Skeletal muscle tissue (tissue), 4 donors: ENCODE measurements around the gene CMTM7. TPM values are rescaled to one million over a fixed set of nuclear protein-coding genes. Genes with fewer than 3 reads are reported as not detected.

Experiments
- H3K27ac ChIP-seq: one replicate; pipeline ENCODE4 v1.7.0; 2013; ENCODE audit warnings: mild to moderate bottlenecking, low read depth, low read length, inconsistent platforms
- H3K27me3 ChIP-seq, 3 donors: one replicate each; pipeline ENCODE4 v1.7.0; 2013; ENCODE audit warnings: low read length in 3 of 3; ENCODE audit not compliant: control insufficient read depth in 3 of 3, insufficient read depth in 3 of 3
- H3K36me3 ChIP-seq, 3 donors: one replicate each; pipeline ENCODE4 v1.7.0; 2013; ENCODE audit warnings: low read length in 3 of 3; ENCODE audit not compliant: control insufficient read depth in 3 of 3, insufficient read depth in 3 of 3
- H3K4me1 ChIP-seq, 3 donors: one replicate each; pipeline ENCODE4 v1.7.0; 2013; ENCODE audit warnings: low read length in 3 of 3, mild to moderate bottlenecking in 3 of 3; ENCODE audit not compliant: control insufficient read depth in 3 of 3, insufficient read depth in 3 of 3
- H3K4me3 ChIP-seq, 3 donors: one replicate each; pipeline ENCODE4 v1.7.0; 2013; ENCODE audit warnings: low read length in 3 of 3
- H3K9ac ChIP-seq, 3 donors: one replicate each; pipeline ENCODE4 v1.7.0; 2013; ENCODE audit warnings: low read length in 3 of 3, mild to moderate bottlenecking in 3 of 3, moderate library complexity in 2 of 3, low read depth in 1 of 3
- H3K9me3 ChIP-seq, 3 donors: one replicate each; pipeline ENCODE4 v1.7.0; 2013; ENCODE audit warnings: low read length in 3 of 3; ENCODE audit not compliant: control insufficient read depth in 3 of 3
- total RNA-seq: library from RNA; depleted of rRNA; stranded (reverse); fragments of >200 nt; gene quantifications from one replicate; pipeline ENCODE4 v1.2.3, GENCODE V29; 2014
- donor health status: Osteomylitis.

The CMTM7 gene
- total RNA-seq, 1 donor from 2014 or later, result 3.7 TPM

- no peak overlapping the region for H3K4me3 ChIP-seq
- H3K9ac ChIP-seq, result no peak overlapping the region
- H3K27ac ChIP-seq, result no peak overlapping the region
- H3K27me3 ChIP-seq, result no peaks in the 10 kb centered on the region
- H3K4me1 ChIP-seq, result no peaks in the 10 kb centered on the region
- H3K36me3 ChIP-seq, result peaks cover 0 to 4% (median 0%) of the 10 kb centered on the region in 3 donors
- H3K9me3 ChIP-seq, result no peaks in the 10 kb centered on the region
Observed at GRCh38 chr3:32448686-32449474, 57.2 kb downstream of the CMTM7 start.

- Histone ChIP-seq H3K36me3 (peaks cover 0 to 4% (median 0%) of the 10 kb centered on the region in 3 donors), H3K9me3 (no peaks in the 10 kb centered on the region), H3K27me3 (no peaks in the 10 kb centered on the region), H3K27ac (no peak overlapping the region), H3K9ac (no peak overlapping the region), H3K4me3 (no peak overlapping the region), H3K4me1 (no peaks in the 10 kb centered on the region)
Observed at GRCh38 chr3:32449691-32450090, 58.0 kb downstream of the CMTM7 start.

GRCh38 chr3:32450426-32450825, 58.8 kb downstream of the CMTM7 start:
- Histone ChIP-seq H3K27ac (no peak overlapping the region), H3K9me3 (no peaks in the 10 kb centered on the region), H3K9ac (no peak overlapping the region), H3K27me3 (no peaks in the 10 kb centered on the region), H3K4me1 (no peaks in the 10 kb centered on the region), H3K36me3 (peaks cover 0 to 4% (median under 1%) of the 10 kb centered on the region in 3 donors), H3K4me3 (no peak overlapping the region)

GRCh38 chr3:32450992-32451659, 59.5 kb downstream of the CMTM7 start:
- Histone ChIP-seq H3K4me3 (no peak overlapping the region), H3K4me1 (no peaks in the 10 kb centered on the region), H3K9me3 (no peaks in the 10 kb centered on the region), H3K27me3 (no peaks in the 10 kb centered on the region), H3K27ac (no peak overlapping the region), H3K36me3 (peaks cover 0 to 4% (median 2%) of the 10 kb centered on the region in 3 donors), H3K9ac (no peak overlapping the region)

- Histone ChIP-seq H3K9me3 (no peaks in the 10 kb centered on the region), H3K36me3 (peaks cover 0 to 4% (median 2%) of the 10 kb centered on the region in 3 donors), H3K27me3 (no peaks in the 10 kb centered on the region), H3K4me1 (no peaks in the 10 kb centered on the region), H3K9ac (no peak overlapping the region), H3K4me3 (no peak overlapping the region), H3K27ac (no peak overlapping the region)
Observed at GRCh38 chr3:32452009-32452408, 60.4 kb downstream of the CMTM7 start.

GRCh38 chr3:32453346-32453745, 61.7 kb downstream of the CMTM7 start:
- Histone ChIP-seq H3K36me3 (peaks cover 0 to 4% (median 2%) of the 10 kb centered on the region in 3 donors), H3K27ac (no peak overlapping the region), H3K27me3 (no peaks in the 10 kb centered on the region), H3K4me1 (peaks cover 0 to 2% (median 0%) of the 10 kb centered on the region in 3 donors), H3K9me3 (no peaks in the 10 kb centered on the region), H3K9ac (no peak overlapping the region), H3K4me3 (no peak overlapping the region)

GRCh38 chr3:32454111-32454510, 62.5 kb downstream of the CMTM7 start:
- H3K27ac ChIP-seq, result no peak overlapping the region
- H3K9ac ChIP-seq, result no peak overlapping the region
- H3K36me3 ChIP-seq, result peaks cover 0 to 4% (median 2%) of the 10 kb centered on the region in 3 donors
- peaks cover 0 to 2% (median 0%) of the 10 kb centered on the region in 3 donors for H3K4me1 ChIP-seq
- H3K27me3 ChIP-seq, result no peaks in the 10 kb centered on the region
- no peak overlapping the region for H3K4me3 ChIP-seq
- H3K9me3 ChIP-seq, result no peaks in the 10 kb centered on the region

GRCh38 chr3:32454731-32455608, 63.3 kb downstream of the CMTM7 start:
- peaks cover 0 to 4% (median 2%) of the 10 kb centered on the region in 3 donors for H3K36me3 ChIP-seq

GRCh38 chr3:32455609-32456428, 64.2 kb downstream of the CMTM7 start:
- Histone ChIP-seq H3K9me3 (no peaks in the 10 kb centered on the region), H3K36me3 (peaks cover 0 to 4% (median 2%) of the 10 kb centered on the region in 3 donors)

More at GRCh38 chr3:32454731-32455608, 63.3 kb downstream of the CMTM7 start:
- Histone ChIP-seq H3K27ac (no peak overlapping the region), H3K4me1 (peaks cover 0 to 2% (median 0%) of the 10 kb centered on the region in 3 donors), H3K27me3 (no peaks in the 10 kb centered on the region), H3K9ac (no peak overlapping the region), H3K4me3 (no peak overlapping the region), H3K9me3 (no peaks in the 10 kb centered on the region)

More at GRCh38 chr3:32455609-32456428, 64.2 kb downstream of the CMTM7 start:
- Histone ChIP-seq H3K9ac (no peak overlapping the region), H3K27ac (no peak overlapping the region), H3K4me3 (no peak overlapping the region), H3K4me1 (peaks cover 0 to 2% (median 0%) of the 10 kb centered on the region in 3 donors), H3K27me3 (no peaks in the 10 kb centered on the region)
